Measurements from ENCODE around the gene SDHAF1. TPM values are rescaled to one million over a fixed set of nuclear protein-coding genes. Genes with fewer than 3 reads are reported as not detected.
"Not testable (repeated sequence)": the region's sequence is repeated elsewhere in the genome, so short reads cannot be mapped to it uniquely, and the experiment has no call there.

SDHAF1 gene
- total RNA-seq, 1 donor = 8.3 TPM

GRCh38 chr19:36025541-36025940 is 30.6 kb downstream of the SDHAF1 start:
- Histone ChIP-seq H3K4me3 (ENCODE audit: low read length) (no peak overlapping the region), H3K4me1 (ENCODE audit: insufficient read depth, low read length) (no peaks in the 10 kb centered on the region), H3K27me3 (ENCODE audit: insufficient read depth, low read length) (no peaks in the 10 kb centered on the region), H3K9me3 (ENCODE audit: low read depth, low read length) (no peaks in the 10 kb centered on the region)

- no peaks in the 10 kb centered on the region for H3K9me3 ChIP-seq (ENCODE audit: low read depth, low read length)
- no peak overlapping the region for H3K4me3 ChIP-seq (ENCODE audit: low read length)
- no peaks in the 10 kb centered on the region for H3K4me1 ChIP-seq (ENCODE audit: insufficient read depth, low read length)
- no peaks in the 10 kb centered on the region for H3K27me3 ChIP-seq (ENCODE audit: insufficient read depth, low read length)
These were observed 31.3 kb downstream of the SDHAF1 start for GRCh38 chr19:36026091-36026876.

GRCh38 chr19:36027696-36028095 is 32.7 kb downstream of the SDHAF1 start:
- H3K4me3 ChIP-seq (ENCODE audit: low read length) = no peak overlapping the region

GRCh38 chr19:36028313-36029041 is 33.5 kb downstream of the SDHAF1 start:
- H3K27me3 ChIP-seq (ENCODE audit: insufficient read depth, low read length) = no peaks in the 10 kb centered on the region
- peaks cover 5% of the 10 kb centered on the region for H3K4me1 ChIP-seq (ENCODE audit: insufficient read depth, low read length)
- H3K4me3 ChIP-seq (ENCODE audit: low read length) = no peak overlapping the region
- no peaks in the 10 kb centered on the region for H3K9me3 ChIP-seq (ENCODE audit: low read depth, low read length)

More at GRCh38 chr19:36027696-36028095, 32.7 kb downstream of the SDHAF1 start:
- peaks cover 1% of the 10 kb centered on the region for H3K4me1 ChIP-seq (ENCODE audit: insufficient read depth, low read length)
- H3K9me3 ChIP-seq (ENCODE audit: low read depth, low read length) = no peaks in the 10 kb centered on the region
- no peaks in the 10 kb centered on the region for H3K27me3 ChIP-seq (ENCODE audit: insufficient read depth, low read length)

- peaks cover 8% of the 10 kb centered on the region for H3K4me1 ChIP-seq (ENCODE audit: insufficient read depth, low read length)
- no peak overlapping the region for H3K4me3 ChIP-seq (ENCODE audit: low read length)
- no peaks in the 10 kb centered on the region for H3K27me3 ChIP-seq (ENCODE audit: insufficient read depth, low read length)
- no peaks in the 10 kb centered on the region for H3K9me3 ChIP-seq (ENCODE audit: low read depth, low read length)
These were observed 35.5 kb downstream of the SDHAF1 start for GRCh38 chr19:36030264-36031148.

GRCh38 chr19:36031308-36031707 is 36.3 kb downstream of the SDHAF1 start:
- H3K4me1 ChIP-seq (ENCODE audit: insufficient read depth, low read length) = peaks cover 8% of the 10 kb centered on the region
- H3K27me3 ChIP-seq (ENCODE audit: insufficient read depth, low read length) = no peaks in the 10 kb centered on the region
- no peaks in the 10 kb centered on the region for H3K9me3 ChIP-seq (ENCODE audit: low read depth, low read length)
- H3K4me3 ChIP-seq (ENCODE audit: low read length) = no peak overlapping the region

- no peak within 1 kb of the TSS for H3K4me3 ChIP-seq (ENCODE audit: low read length)
- H3K27me3 ChIP-seq (ENCODE audit: insufficient read depth, low read length) = no peaks in the 10 kb centered on the region
- H3K4me1 ChIP-seq (ENCODE audit: insufficient read depth, low read length) = peaks cover 18% of the 10 kb centered on the region
- no peaks in the 10 kb centered on the region for H3K9me3 ChIP-seq (ENCODE audit: low read depth, low read length)
These were observed 37.5 kb downstream of the SDHAF1 start, which contains the start of gene CLIP3 for GRCh38 chr19:36032251-36033104. Gene CLIP3 (minus strand): TSS chr19:36032873. CDS start chr19:36032357, 516 bp downstream.

- Histone ChIP-seq H3K9me3 (ENCODE audit: low read depth, low read length) (no peaks in the 10 kb centered on the region), H3K4me3 (ENCODE audit: low read length) (no peak overlapping the region), H3K27me3 (ENCODE audit: insufficient read depth, low read length) (no peaks in the 10 kb centered on the region), H3K4me1 (ENCODE audit: insufficient read depth, low read length) (peaks cover 10% of the 10 kb centered on the region)
These were observed 45.5 kb downstream of the SDHAF1 start for GRCh38 chr19:36040495-36040894.

- not testable (repeated sequence) for H3K27me3 ChIP-seq (ENCODE audit: insufficient read depth, low read length); H3K4me3 ChIP-seq (ENCODE audit: low read length); H3K4me1 ChIP-seq (ENCODE audit: insufficient read depth, low read length); H3K9me3 ChIP-seq (ENCODE audit: low read depth, low read length)
These were observed 46.1 kb downstream of the SDHAF1 start for GRCh38 chr19:36041092-36041491.

- no peaks in the 10 kb centered on the region for H3K27me3 ChIP-seq (ENCODE audit: insufficient read depth, low read length)
- no peaks in the 10 kb centered on the region for H3K9me3 ChIP-seq (ENCODE audit: low read depth, low read length)
- H3K4me3 ChIP-seq (ENCODE audit: low read length) = no peak overlapping the region
- peaks cover 6% of the 10 kb centered on the region for H3K4me1 ChIP-seq (ENCODE audit: insufficient read depth, low read length)
These were observed 46.8 kb downstream of the SDHAF1 start for GRCh38 chr19:36041831-36042230.

- no peaks in the 10 kb centered on the region for H3K27me3 ChIP-seq (ENCODE audit: insufficient read depth, low read length)
- H3K9me3 ChIP-seq (ENCODE audit: low read depth, low read length) = no peaks in the 10 kb centered on the region
- H3K4me3 ChIP-seq (ENCODE audit: low read length) = no peak overlapping the region
- H3K4me1 ChIP-seq (ENCODE audit: insufficient read depth, low read length) = no peaks in the 10 kb centered on the region
These were observed 49.0 kb downstream of the SDHAF1 start for GRCh38 chr19:36043952-36044351.
